GM23338 (cell line): ENCODE measurements around the gene DCPS. TPM values are rescaled to one million over a fixed set of nuclear protein-coding genes. Genes with fewer than 3 reads are reported as not detected.

Experiments
- ATAC-seq: fragments of 200-7000 bp; cut with Tn5 transposase; 3 replicates; pipeline ENCODE4 v1.9.1; 2020
- DNase-seq: peaks from one replicate; pipeline ENCODE4 v3.0.0-alpha.2; 2015; ENCODE audit warnings: low spot score
- H2AFZ ChIP-seq: fragments of 200-600 bp; sonication (generic); 2 replicates; pipeline ENCODE4 v1.8.0; 2016; ENCODE audit warnings: antibody characterized with exemption, mild to moderate bottlenecking, moderate library complexity
- H3F3A ChIP-seq: fragments of 200-600 bp; sonication (generic); replicated peaks from 2 replicates; pipeline ENCODE4 v1.8.0; 2017; ENCODE audit warnings: antibody characterized with exemption, mixed run types, low read depth
- H3K27ac ChIP-seq: fragments of 200-600 bp; sonication (generic); 2 replicates; pipeline ENCODE4 v1.6.1; 2016; ENCODE audit warnings: low read depth
- H3K27me3 ChIP-seq: fragments of 200-600 bp; sonication (generic); 2 replicates; pipeline ENCODE4 v1.8.0; 2016; ENCODE audit warnings: mild to moderate bottlenecking, mixed run types, moderate library complexity; ENCODE audit not compliant: insufficient read depth
- H3K36me3 ChIP-seq: fragments of 200-600 bp; sonication (generic); 2 replicates; pipeline ENCODE4 v1.8.0; 2016; ENCODE audit warnings: mild to moderate bottlenecking; ENCODE audit not compliant: insufficient read depth
- H3K4me1 ChIP-seq: fragments of 200-600 bp; sonication (generic); 2 replicates; pipeline ENCODE4 v1.8.0; 2016; ENCODE audit warnings: mild to moderate bottlenecking, moderate library complexity; ENCODE audit not compliant: insufficient read depth
- H3K4me2 ChIP-seq: fragments of 200-600 bp; sonication (generic); 2 replicates; pipeline ENCODE4 v1.7.1; 2017; ENCODE audit warnings: mixed run types
- H3K4me3 ChIP-seq: fragments of 200-600 bp; sonication (generic); 2 replicates; pipeline ENCODE4 v1.6.1; 2016; ENCODE audit warnings: mixed run types
- H3K79me2 ChIP-seq: fragments of 200-600 bp; sonication (generic); replicated peaks from 2 replicates; pipeline ENCODE4 v1.8.0; 2017; ENCODE audit warnings: mild to moderate bottlenecking; ENCODE audit not compliant: insufficient read depth
- H3K9me2 ChIP-seq: fragments of 200-600 bp; sonication (generic); 2 replicates; pipeline ENCODE4 v1.8.0; 2017; ENCODE audit not compliant: insufficient read depth
- H4K20me1 ChIP-seq: fragments of 200-600 bp; sonication (generic); replicated peaks from 2 replicates; pipeline ENCODE4 v1.8.0; 2017; ENCODE audit warnings: mild to moderate bottlenecking; ENCODE audit not compliant: insufficient read depth
- H3K27ac Mint-ChIP-seq: 2 replicates; pipeline ENCODE4 v1.8.0; 2020; ENCODE audit warnings: inconsistent platforms, mild to moderate bottlenecking, moderate library complexity, mixed read lengths
- H3K27me3 Mint-ChIP-seq: 3 replicates; pipeline ENCODE4 v1.8.0; 2022; ENCODE audit warnings: low read depth, mild to moderate bottlenecking, moderate library complexity, mixed read lengths, inconsistent platforms; ENCODE audit not compliant: insufficient read depth, poor library complexity
- H3K36me3 Mint-ChIP-seq: 3 replicates; pipeline ENCODE4 v1.8.0; 2021; ENCODE audit warnings: low read depth, mild to moderate bottlenecking, inconsistent platforms, moderate library complexity, mixed read lengths
- H3K4me1 Mint-ChIP-seq: 3 replicates; pipeline ENCODE4 v1.8.0; 2020; ENCODE audit warnings: mild to moderate bottlenecking, inconsistent platforms, mixed read lengths
- H3K4me3 Mint-ChIP-seq: 3 replicates; pipeline ENCODE4 v1.8.0; 2021; ENCODE audit warnings: moderate library complexity, mild to moderate bottlenecking, inconsistent platforms, mixed read lengths
- H3K9me3 Mint-ChIP-seq: 3 replicates; pipeline ENCODE4 v1.8.0; 2020; ENCODE audit warnings: moderate library complexity, mild to moderate bottlenecking, inconsistent platforms, mixed read lengths
- CREB1 ChIP-seq: fragments of 250-450 bp; sonication (Bioruptor Pico); IDR thresholded peaks from 2 replicates; pipeline ENCODE4 v1.5.0; 2020; ENCODE audit warnings: low read depth, mild to moderate bottlenecking, moderate library complexity
- CTCF ChIP-seq, 2 experiments: fragments of 200-600 bp in 1 of 2; sonication (generic) in 1 of 2; conservative IDR thresholded peaks; 2 replicates each; pipeline versions ENCODE4 v1.5.1 to v1.6.1; 2016 to 2017; ENCODE audit warnings: antibody characterized with exemption in 2 of 2, low read depth in 2 of 2, mild to moderate bottlenecking in 2 of 2, moderate library complexity in 1 of 2
- EZH2 ChIP-seq: fragments of 200-600 bp; sonication (generic); IDR thresholded peaks from one replicate; pipeline ENCODE4 v1.8.0; 2017; ENCODE audit warnings: antibody characterized with exemption, mild to moderate bottlenecking, low read depth; ENCODE audit not compliant: unreplicated experiment
- EZH2phosphoT487 ChIP-seq: fragments of 200-600 bp; sonication (generic); IDR thresholded peaks from one replicate; pipeline ENCODE4 v1.8.1; 2018; ENCODE audit warnings: antibody characterized with exemption; ENCODE audit not compliant: unreplicated experiment
- JUNB ChIP-seq: IDR thresholded peaks from one replicate; pipeline ENCODE4 v1.6.1; 2016; ENCODE audit warnings: antibody characterized with exemption; ENCODE audit not compliant: unreplicated experiment
- NANOG ChIP-seq: IDR thresholded peaks from 2 replicates; pipeline ENCODE4 v1.6.1; 2016; ENCODE audit warnings: antibody characterized with exemption, borderline replicate concordance
- POLR2AphosphoS5 ChIP-seq: IDR thresholded peaks from 2 replicates; pipeline ENCODE4 v1.6.1; 2016; ENCODE audit warnings: antibody characterized with exemption, low read depth
- REST ChIP-seq: IDR thresholded peaks from one replicate; pipeline ENCODE4 v1.6.1; 2018; ENCODE audit warnings: antibody characterized with exemption; ENCODE audit not compliant: unreplicated experiment
- STAT1 ChIP-seq: IDR thresholded peaks from one replicate; pipeline ENCODE4 v1.6.1; 2016; ENCODE audit warnings: antibody characterized with exemption; ENCODE audit not compliant: unreplicated experiment
- ZNF114 ChIP-seq: fragments of 250-450 bp; sonication (Bioruptor Pico); IDR thresholded peaks from 2 replicates; pipeline ENCODE4 v1.5.0; 2020; ENCODE audit warnings: mild to moderate bottlenecking, moderate library complexity
- ZNF331 ChIP-seq: fragments of 250-450 bp; sonication (Bioruptor Pico); IDR thresholded peaks from 2 replicates; pipeline ENCODE4 v1.5.0; 2020; ENCODE audit warnings: low read depth, mild to moderate bottlenecking, moderate library complexity
- ZNF462 ChIP-seq: fragments of 250-450 bp; sonication (Bioruptor Pico); IDR thresholded peaks from 2 replicates; pipeline ENCODE4 v1.5.0; 2020; ENCODE audit warnings: mild to moderate bottlenecking, moderate library complexity
- polyA plus RNA-seq: library from polyadenylated mRNA; unstranded; fragments of >200 nt; fragmentation: Nextera tagmentation; extraction: Ambion mirVana; gene quantifications from 2 replicates; pipeline ENCODE4 v1.2.1, GENCODE V29; 2016
- total RNA-seq: library from RNA; depleted of rRNA; stranded (reverse); fragments of >200 nt; shearing (Covaris generic); gene quantifications from 2 replicates; pipeline ENCODE4 v1.2.3, GENCODE V29; 2014
- TF ChIP-seq, protein P1 (sequence below): IDR thresholded peaks from 2 replicates; pipeline ENCODE4 v1.6.1; 2016; ENCODE audit warnings: antibody characterized with exemption

The DCPS gene
- total and polyA plus RNA-seq, 2 experiments from 2014 or later: 26.8 to 46.4 TPM

- Histone ChIP-seq H3F3A (no peaks in the 10 kb centered on the region), H3K4me1 (peaks cover 5% of the 10 kb centered on the region), H3K27me3 (no peaks in the 10 kb centered on the region), H3K4me3 (no peak overlapping the region), H3K27ac (no peak overlapping the region), H3K4me2 (no peak overlapping the region), H3K36me3 (no peaks in the 10 kb centered on the region), H4K20me1 (no peaks in the 10 kb centered on the region), H3K79me2 (no peaks in the 10 kb centered on the region), H2AFZ (no peak overlapping the region), H3K9me2 (no peaks in the 10 kb centered on the region)
- no peaks in the 10 kb centered on the region for H3K9me3 Mint-ChIP-seq
- no peak for ATAC-seq
- H3K4me3 Mint-ChIP-seq: no peak overlapping the region
- H3K27me3 Mint-ChIP-seq: peaks cover 2% of the 10 kb centered on the region
- no peak for TF ChIP-seq ZNF462 (CRISPR knock-in tag)
- no peak for TF ChIP-seq NANOG
- TF ChIP-seq CTCF (conservative IDR thresholded peaks at IDR 0.05; ENCODE audit: low read depth in 2 of 2): no peak
- TF ChIP-seq STAT1: no peak
- no peak for TF ChIP-seq ZNF331
- TF ChIP-seq REST: no peak
- no peak for TF ChIP-seq ZNF114 (CRISPR knock-in tag)
- no peak for TF ChIP-seq EZH2
- TF ChIP-seq CREB1 (CRISPR knock-in tag): no peak
- TF ChIP-seq, protein P1, sequence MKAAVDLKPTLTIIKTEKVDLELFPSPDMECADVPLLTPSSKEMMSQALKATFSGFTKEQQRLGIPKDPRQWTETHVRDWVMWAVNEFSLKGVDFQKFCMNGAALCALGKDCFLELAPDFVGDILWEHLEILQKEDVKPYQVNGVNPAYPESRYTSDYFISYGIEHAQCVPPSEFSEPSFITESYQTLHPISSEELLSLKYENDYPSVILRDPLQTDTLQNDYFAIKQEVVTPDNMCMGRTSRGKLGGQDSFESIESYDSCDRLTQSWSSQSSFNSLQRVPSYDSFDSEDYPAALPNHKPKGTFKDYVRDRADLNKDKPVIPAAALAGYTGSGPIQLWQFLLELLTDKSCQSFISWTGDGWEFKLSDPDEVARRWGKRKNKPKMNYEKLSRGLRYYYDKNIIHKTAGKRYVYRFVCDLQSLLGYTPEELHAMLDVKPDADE: no peak
- TF ChIP-seq EZH2phosphoT487: no peak
- no peak for TF ChIP-seq POLR2AphosphoS5
- no peak for TF ChIP-seq JUNB
- H3K4me1 Mint-ChIP-seq: peaks cover 22% of the 10 kb centered on the region
- H3K27ac Mint-ChIP-seq: no peak overlapping the region
- no peak for DNase-seq
- H3K36me3 Mint-ChIP-seq: peaks cover 9% of the 10 kb centered on the region; the same call in 2 of the 3 replicates
Measured at GRCh38 chr11:126333142-126333541, 29.3 kb downstream of the DCPS start.
